Prostate gland (tissue), 2 donors: ENCODE measurements around the gene MARCHF5. TPM values are rescaled to one million over a fixed set of nuclear protein-coding genes. Genes with fewer than 3 reads are reported as not detected.
"Not testable (repeated sequence)": the region's sequence is repeated elsewhere in the genome, so short reads cannot be mapped to it uniquely, and the experiment has no call there.

Experiments used
- DNase-seq: peaks from one replicate; pipeline ENCODE4 v3.0.0-alpha.2; 2019; ENCODE audit warnings: low spot score
- H3K27ac ChIP-seq, 2 donors: fragments of 200-600 bp; sonication (generic); 2 replicates each; pipeline ENCODE4 v1.5.1; 2017 to 2019
- H3K27me3 ChIP-seq: fragments of 200-600 bp; sonication (generic); replicated peaks from 2 replicates; pipeline ENCODE4 v1.5.1; 2019; ENCODE audit not compliant: insufficient read depth
- H3K36me3 ChIP-seq, 2 donors: fragments of 200-600 bp; sonication (generic); 1 replicate in 1 of 2; 2 replicates in 1 of 2; pipeline versions ENCODE4 v1.5.1 to v1.8.1; 2017 to 2019
- H3K4me1 ChIP-seq: fragments of 200-600 bp; sonication (generic); replicated peaks from 2 replicates; pipeline ENCODE4 v1.5.1; 2019
- H3K4me3 ChIP-seq, 2 donors: fragments of 200-600 bp; sonication (generic); 2 replicates each; pipeline ENCODE4 v1.5.1; 2017 to 2019
- H3K9me3 ChIP-seq: fragments of 200-600 bp; sonication (generic); 2 replicates; pipeline ENCODE4 v1.5.1; 2017
- CTCF ChIP-seq, 4 experiments: fragments of 200-600 bp in 2 of 4; fragments of 450-650 bp in 2 of 4; sonication (generic) in 2 of 4; IDR thresholded peaks; 1 replicate in 3 of 4; 2 replicates in 1 of 4; pipeline ENCODE4 v1.5.1; 2016 to 2019; ENCODE audit warnings: antibody characterized with exemption in 4 of 4, mild to moderate bottlenecking in 2 of 4, moderate library complexity in 2 of 4
- POLR2A ChIP-seq: fragments of 450-650 bp; IDR thresholded peaks from one replicate; pipeline ENCODE4 v1.6.1; 2016; ENCODE audit warnings: antibody characterized with exemption, mild to moderate bottlenecking
- POLR2AphosphoS5 ChIP-seq: sonication (generic); formaldehyde crosslinking; IDR thresholded peaks from one replicate; pipeline ENCODE4 v1.6.1; 2017; ENCODE audit warnings: antibody characterized with exemption
- WGBS: methylation state at CpG from one replicate; pipeline ENCODE4 v1.1.5; 2018; 5-methylcytosine and 5-hydroxymethylcytosine counted together
- intact Hi-C: fragments of 100-400 bp; cut with DNase I; formaldehyde crosslinking; loops from one replicate; pipeline ENCODE4 v1.14.2; 2022
- total RNA-seq, 2 donors: library from RNA; depleted of rRNA; stranded (reverse); fragments of >200 nt; gene quantifications; one replicate each; pipeline ENCODE4 v1.1.0, GENCODE V29; 2016

The MARCHF5 gene
- total RNA-seq, 2 donors from 2014 or later, result 20.8 TPM

GRCh38 chr10:92316610-92317009 lies 25.6 kb downstream of the MARCHF5 start:
- H3K36me3 ChIP-seq, result peaks cover 0 to 5% of the 10 kb centered on the region in 2 donors
- no peak overlapping the region for H3K4me3 ChIP-seq
- H3K27ac ChIP-seq, result no peak overlapping the region
- H3K27me3 ChIP-seq, result no peaks in the 10 kb centered on the region
- no peaks in the 10 kb centered on the region for H3K4me1 ChIP-seq
- 65% methylated on average over 2 of the region's 2 CpGs for WGBS
- TF ChIP-seq POLR2AphosphoS5 (no peak), POLR2A (no peak), CTCF (IDR thresholded peaks at IDR 0.05) (no peak)
- DNase-seq, result no peak
- intact Hi-C loops, result no loop called here
- no peaks in the 10 kb centered on the region for H3K9me3 ChIP-seq

GRCh38 chr10:92323079-92323478 lies 32.1 kb downstream of the MARCHF5 start:
- no peak for DNase-seq
- no peaks in the 10 kb centered on the region for H3K27me3 ChIP-seq
- WGBS, result 84% methylated on average over 2 of the region's 2 CpGs
- H3K27ac ChIP-seq, result no peak overlapping the region
- no peak overlapping the region for H3K4me3 ChIP-seq
- no peak for TF ChIP-seq CTCF (IDR thresholded peaks at IDR 0.05)
- TF ChIP-seq POLR2A, result no peak
- TF ChIP-seq POLR2AphosphoS5, result no peak
- H3K36me3 ChIP-seq, result no peaks in the 10 kb centered on the region
- no peaks in the 10 kb centered on the region for H3K9me3 ChIP-seq
- no peaks in the 10 kb centered on the region for H3K4me1 ChIP-seq
- intact Hi-C loops, result no loop called here

GRCh38 chr10:92327445-92328433 lies 36.8 kb downstream of the MARCHF5 start:
- H3K27me3 ChIP-seq, result no peaks in the 10 kb centered on the region
- no peaks in the 10 kb centered on the region for H3K4me1 ChIP-seq
- no peaks in the 10 kb centered on the region for H3K9me3 ChIP-seq
- TF ChIP-seq POLR2AphosphoS5 (no peak), POLR2A (no peak), CTCF (IDR thresholded peaks at IDR 0.05) (no peak)
- 94% methylated on average over 3 of the region's 3 CpGs for WGBS
- no peak for DNase-seq
- intact Hi-C loops, result no loop called here
- H3K36me3 ChIP-seq, result no peaks in the 10 kb centered on the region
- H3K27ac ChIP-seq, result no peak overlapping the region
- no peak overlapping the region for H3K4me3 ChIP-seq

GRCh38 chr10:92328993-92329392 lies 38.0 kb downstream of the MARCHF5 start:
- Histone ChIP-seq H3K4me3 (no peak overlapping the region), H3K27ac (no peak overlapping the region)
- intact Hi-C loops, result no loop called here

GRCh38 chr10:92329927-92330326 lies 39.0 kb downstream of the MARCHF5 start:
- DNase-seq, H3K9me3 ChIP-seq, H3K27ac ChIP-seq, H3K27me3 ChIP-seq, H3K4me3 ChIP-seq, H3K36me3 ChIP-seq, intact Hi-C loops, H3K4me1 ChIP-seq: not testable (repeated sequence)
- 65% methylated on average over 6 of the region's 6 CpGs for WGBS

More at GRCh38 chr10:92328993-92329392, 38.0 kb downstream of the MARCHF5 start:
- Histone ChIP-seq H3K36me3 (no peaks in the 10 kb centered on the region), H3K27me3 (no peaks in the 10 kb centered on the region), H3K4me1 (no peaks in the 10 kb centered on the region), H3K9me3 (no peaks in the 10 kb centered on the region)
- DNase-seq, result no peak
- no peak for TF ChIP-seq CTCF (IDR thresholded peaks at IDR 0.05)
- TF ChIP-seq POLR2A, result no peak
- no peak for TF ChIP-seq POLR2AphosphoS5
